ENCODE results near the gene ARHGAP10.
"Not testable (repeated sequence)": the region's sequence is repeated elsewhere in the genome, so short reads cannot be mapped to it uniquely, and the experiment has no call there.

Gene ARHGAP10

DNA sequence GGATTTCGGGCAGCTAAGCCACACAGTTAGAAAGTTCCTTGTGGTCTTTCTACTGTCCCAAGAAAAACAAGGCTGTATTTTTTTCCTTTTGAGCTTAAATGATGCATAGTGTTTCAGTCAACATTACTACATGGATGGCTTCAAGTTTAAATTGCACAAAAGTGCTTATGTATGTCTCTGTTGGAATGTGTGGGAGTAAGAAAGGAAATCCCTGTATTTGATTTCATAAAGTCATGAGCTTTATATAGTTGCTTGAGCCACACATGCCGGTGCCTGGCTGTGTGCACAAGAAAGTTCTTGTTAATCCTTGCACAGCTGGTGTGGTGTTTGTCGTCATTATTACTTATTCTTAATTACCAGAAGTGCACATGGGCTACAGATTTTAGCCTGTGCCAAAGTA, 262.2 kb downstream of the ARHGAP10 start:
- TF ChIP-seq, protein P1, sequence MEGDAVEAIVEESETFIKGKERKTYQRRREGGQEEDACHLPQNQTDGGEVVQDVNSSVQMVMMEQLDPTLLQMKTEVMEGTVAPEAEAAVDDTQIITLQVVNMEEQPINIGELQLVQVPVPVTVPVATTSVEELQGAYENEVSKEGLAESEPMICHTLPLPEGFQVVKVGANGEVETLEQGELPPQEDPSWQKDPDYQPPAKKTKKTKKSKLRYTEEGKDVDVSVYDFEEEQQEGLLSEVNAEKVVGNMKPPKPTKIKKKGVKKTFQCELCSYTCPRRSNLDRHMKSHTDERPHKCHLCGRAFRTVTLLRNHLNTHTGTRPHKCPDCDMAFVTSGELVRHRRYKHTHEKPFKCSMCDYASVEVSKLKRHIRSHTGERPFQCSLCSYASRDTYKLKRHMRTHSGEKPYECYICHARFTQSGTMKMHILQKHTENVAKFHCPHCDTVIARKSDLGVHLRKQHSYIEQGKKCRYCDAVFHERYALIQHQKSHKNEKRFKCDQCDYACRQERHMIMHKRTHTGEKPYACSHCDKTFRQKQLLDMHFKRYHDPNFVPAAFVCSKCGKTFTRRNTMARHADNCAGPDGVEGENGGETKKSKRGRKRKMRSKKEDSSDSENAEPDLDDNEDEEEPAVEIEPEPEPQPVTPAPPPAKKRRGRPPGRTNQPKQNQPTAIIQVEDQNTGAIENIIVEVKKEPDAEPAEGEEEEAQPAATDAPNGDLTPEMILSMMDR (conservative IDR thresholded peaks at IDR 0.05), result no peak
- H3K27ac ChIP-seq, result no peak overlapping the region

- TF ChIP-seq, protein P1 (conservative IDR thresholded peaks at IDR 0.05), result no peak
- H3K27ac ChIP-seq, result no peak overlapping the region
Measured at GRCh38 chr4:147994491-147995385, 262.9 kb downstream of the ARHGAP10 start.

DNA sequence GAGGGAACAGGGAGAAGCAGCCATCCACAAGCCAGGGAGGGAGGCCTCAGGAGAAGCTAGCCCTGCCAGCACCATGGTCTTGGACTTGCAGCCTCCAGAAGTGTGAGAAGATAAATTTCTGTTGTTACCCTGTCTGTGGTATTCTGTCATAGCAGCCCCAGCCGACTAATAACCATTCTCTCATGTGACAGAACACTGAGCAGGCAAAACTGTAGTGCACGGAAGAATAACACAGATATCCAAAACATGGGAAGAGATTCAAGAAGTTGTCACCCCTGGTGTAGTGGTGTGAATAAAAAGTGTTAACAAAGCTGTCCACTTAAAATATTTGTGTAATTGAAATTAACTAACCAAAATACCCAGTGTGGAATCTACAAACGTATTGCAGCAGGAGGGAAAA, 265.0 kb downstream of the ARHGAP10 start:
- TF ChIP-seq, protein P1 (conservative IDR thresholded peaks at IDR 0.05), result no peak
- no peak overlapping the region for H3K27ac ChIP-seq

DNA sequence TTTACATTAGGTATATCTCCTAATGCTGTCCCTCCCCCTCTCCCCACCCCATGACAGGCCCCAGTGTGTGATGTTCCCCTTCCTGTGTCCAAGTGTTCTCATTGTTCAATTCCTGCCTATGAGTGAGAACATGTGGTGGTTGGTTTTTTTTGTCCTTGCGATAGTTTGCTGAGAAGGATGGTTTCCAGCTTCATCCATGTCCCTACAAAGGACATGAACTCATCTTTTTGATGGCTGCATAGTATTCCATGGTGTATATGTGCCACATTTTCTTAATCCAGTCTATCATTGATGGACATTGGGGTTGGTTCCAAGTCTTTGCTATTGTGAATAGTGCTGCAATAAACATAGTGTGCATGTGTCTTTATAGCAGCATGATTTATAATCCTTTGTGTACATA, 268.1 kb downstream of the ARHGAP10 start:
- H3K27ac ChIP-seq, result not testable (repeated sequence)

DNA sequence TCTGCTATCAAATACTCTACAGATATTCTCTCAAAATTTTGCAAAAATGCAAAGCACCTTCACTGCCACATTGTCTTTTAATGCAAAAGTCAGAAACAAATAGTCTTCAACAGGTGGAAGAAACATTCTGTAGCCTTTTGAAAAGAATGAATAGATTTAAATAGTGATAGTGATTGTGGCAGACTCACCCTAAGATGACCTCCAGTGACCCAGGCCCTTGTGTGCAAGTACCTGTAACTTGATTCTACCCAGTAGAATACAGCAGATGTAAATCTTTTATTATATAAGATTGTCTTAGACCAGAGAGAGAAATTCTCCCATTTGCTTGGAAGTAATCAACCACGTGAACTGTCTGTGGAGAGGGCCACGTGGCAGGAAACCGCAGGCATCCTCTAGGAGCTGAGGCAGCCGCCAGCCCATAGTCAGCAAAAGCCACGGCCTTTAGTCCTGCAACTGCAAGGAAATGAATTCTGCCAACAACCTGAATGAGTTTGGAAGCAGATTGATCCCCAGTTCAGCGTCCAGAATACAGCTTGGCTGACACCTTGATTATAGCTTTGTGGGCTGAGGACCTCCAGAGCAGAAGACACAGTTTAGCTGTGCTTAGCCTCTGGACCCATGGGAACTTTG, 272.5 kb downstream of the ARHGAP10 start:
- H3K27ac ChIP-seq, result no peak overlapping the region
- TF ChIP-seq, protein P1 (conservative IDR thresholded peaks at IDR 0.05), result no peak

GRCh38 chr4:148006001-148006400, 274.1 kb downstream of the ARHGAP10 start:
- H3K27ac ChIP-seq, result no peak overlapping the region
- TF ChIP-seq, protein P1 (conservative IDR thresholded peaks at IDR 0.05), result no peak

GRCh38 chr4:148007314-148007760, 275.4 kb downstream of the ARHGAP10 start:
- TF ChIP-seq, protein P1 (conservative IDR thresholded peaks at IDR 0.05), result no peak
- no peak overlapping the region for H3K27ac ChIP-seq

GRCh38 chr4:148007792-148008191, 275.9 kb downstream of the ARHGAP10 start:
- no peak overlapping the region for H3K27ac ChIP-seq
- TF ChIP-seq, protein P1 (conservative IDR thresholded peaks at IDR 0.05), result no peak

Data from VCaP (cell line).